ENCODE results near the gene OR13F1. TPM values are rescaled to one million over a fixed set of nuclear protein-coding genes. Genes with fewer than 3 reads are reported as not detected.

The OR13F1 gene
- polyA plus RNA-seq, 1 experiment = not detected

DNA sequence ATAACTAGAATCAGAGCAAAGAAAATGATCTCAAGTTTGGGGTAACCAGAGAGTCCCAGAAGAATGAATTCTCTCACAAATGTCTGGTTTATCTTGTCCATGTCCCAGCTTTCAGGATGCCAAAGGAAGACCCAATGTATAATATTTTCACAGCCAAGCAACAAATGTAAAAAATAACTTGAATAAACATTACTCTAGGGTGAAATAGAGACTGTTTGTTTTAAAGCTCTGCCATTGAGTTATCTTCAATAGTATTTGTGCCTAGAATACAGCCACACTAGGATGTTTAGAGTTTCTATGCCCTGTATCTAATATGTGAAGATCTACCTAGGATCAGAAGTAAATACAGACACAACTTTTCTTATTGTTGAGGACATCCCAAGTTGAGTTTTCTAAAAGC lies 23.0 kb downstream of the OR13F1 start, which contains the start of gene OR13C4:
Gene OR13C4 (minus strand): TSS at position 101 of the 400 bp plus-strand sequence. CDS start 0 bp downstream, at position 101.
- ChIA-PET CTCF (no interaction called here), POLR2A (no interaction called here)
- Histone ChIP-seq H3K27me3 (ENCODE audit: control insufficient read depth, insufficient read depth, low read length) (no peaks in the 10 kb centered on the region), H3K36me3 (ENCODE audit: control insufficient read depth, insufficient read depth, low read length) (no peaks in the 10 kb centered on the region), H3K4me3 (ENCODE audit: low read depth, low read length) (no peak within 1 kb of the TSS)
- TF ChIP-seq, protein P1, sequence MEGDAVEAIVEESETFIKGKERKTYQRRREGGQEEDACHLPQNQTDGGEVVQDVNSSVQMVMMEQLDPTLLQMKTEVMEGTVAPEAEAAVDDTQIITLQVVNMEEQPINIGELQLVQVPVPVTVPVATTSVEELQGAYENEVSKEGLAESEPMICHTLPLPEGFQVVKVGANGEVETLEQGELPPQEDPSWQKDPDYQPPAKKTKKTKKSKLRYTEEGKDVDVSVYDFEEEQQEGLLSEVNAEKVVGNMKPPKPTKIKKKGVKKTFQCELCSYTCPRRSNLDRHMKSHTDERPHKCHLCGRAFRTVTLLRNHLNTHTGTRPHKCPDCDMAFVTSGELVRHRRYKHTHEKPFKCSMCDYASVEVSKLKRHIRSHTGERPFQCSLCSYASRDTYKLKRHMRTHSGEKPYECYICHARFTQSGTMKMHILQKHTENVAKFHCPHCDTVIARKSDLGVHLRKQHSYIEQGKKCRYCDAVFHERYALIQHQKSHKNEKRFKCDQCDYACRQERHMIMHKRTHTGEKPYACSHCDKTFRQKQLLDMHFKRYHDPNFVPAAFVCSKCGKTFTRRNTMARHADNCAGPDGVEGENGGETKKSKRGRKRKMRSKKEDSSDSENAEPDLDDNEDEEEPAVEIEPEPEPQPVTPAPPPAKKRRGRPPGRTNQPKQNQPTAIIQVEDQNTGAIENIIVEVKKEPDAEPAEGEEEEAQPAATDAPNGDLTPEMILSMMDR (IDR thresholded peaks at IDR 0.05; ENCODE audit: insufficient read depth, low read depth, low read length) = no peak
- no peak for DNase-seq (ENCODE audit: low read depth)

DNA sequence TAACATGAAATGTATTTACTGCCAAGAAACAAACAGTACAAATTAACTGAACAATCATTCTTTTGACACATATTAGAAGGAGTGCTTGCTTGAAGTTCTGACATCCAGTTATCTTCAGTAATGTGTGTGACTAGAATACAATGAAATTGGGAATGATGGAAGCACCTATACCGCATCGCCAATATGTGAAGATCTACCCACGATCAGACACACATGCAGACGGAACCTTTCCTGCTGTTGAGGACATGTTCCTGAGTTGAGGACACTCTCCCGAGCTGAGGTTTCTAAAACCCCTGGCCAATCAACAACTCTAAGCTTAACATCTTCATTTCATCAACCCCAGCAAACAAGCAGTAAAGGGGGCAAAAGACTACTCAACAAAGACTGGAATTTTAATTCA lies 32.7 kb downstream of the OR13F1 start, which contains the start of gene OR13C3:
Gene OR13C3 (minus strand): TSS at position 101 of the 400 bp plus-strand sequence. CDS start 133 bp downstream, outside the sequence.
- Histone ChIP-seq H3K27me3 (ENCODE audit: control insufficient read depth, insufficient read depth, low read length) (no peaks in the 10 kb centered on the region), H3K4me3 (ENCODE audit: low read depth, low read length) (no peak within 1 kb of the TSS), H3K36me3 (ENCODE audit: control insufficient read depth, insufficient read depth, low read length) (no peaks in the 10 kb centered on the region)
- ChIA-PET POLR2A (no interaction called here), CTCF (no interaction called here)
- no peak for DNase-seq (ENCODE audit: low read depth)
- TF ChIP-seq, protein P1 (IDR thresholded peaks at IDR 0.05; ENCODE audit: insufficient read depth, low read depth, low read length) = no peak

DNA sequence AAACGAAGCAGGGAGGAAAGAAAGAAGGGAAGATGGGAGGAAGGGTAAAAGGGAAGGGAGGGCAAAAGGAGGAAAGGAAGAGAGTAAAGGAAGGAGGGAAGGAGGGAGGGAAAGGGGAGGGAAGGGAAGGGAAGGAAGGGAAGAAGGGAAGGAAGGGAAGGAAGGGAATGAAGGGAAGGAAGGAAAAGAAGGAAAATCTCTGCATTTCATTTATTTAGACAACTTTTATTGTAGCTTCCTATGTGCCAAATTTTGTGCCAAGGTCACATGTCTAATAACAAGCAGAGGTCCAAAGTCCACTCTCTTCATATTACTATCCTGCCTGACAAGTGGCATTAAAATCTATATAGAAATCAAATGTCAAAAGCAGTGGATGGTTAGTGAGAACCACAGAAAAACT lies 35.2 kb downstream of the OR13F1 start:
- TF ChIP-seq, protein P1 (IDR thresholded peaks at IDR 0.05; ENCODE audit: insufficient read depth, low read depth, low read length) = no peak
- ChIA-PET POLR2A (no interaction called here), CTCF (interaction anchor here (0.7 to 1.0 kb wide), 2 partner anchors 25 to 205 kb away, joined by 3 read pairs; no protein-coding TSS in a partner anchor)
- DNase-seq (ENCODE audit: low read depth) = no peak
- Histone ChIP-seq H3K36me3 (ENCODE audit: control insufficient read depth, insufficient read depth, low read length) (no peaks in the 10 kb centered on the region), H3K27me3 (ENCODE audit: control insufficient read depth, insufficient read depth, low read length) (no peaks in the 10 kb centered on the region), H3K4me3 (ENCODE audit: low read depth, low read length) (no peak overlapping the region)

DNA sequence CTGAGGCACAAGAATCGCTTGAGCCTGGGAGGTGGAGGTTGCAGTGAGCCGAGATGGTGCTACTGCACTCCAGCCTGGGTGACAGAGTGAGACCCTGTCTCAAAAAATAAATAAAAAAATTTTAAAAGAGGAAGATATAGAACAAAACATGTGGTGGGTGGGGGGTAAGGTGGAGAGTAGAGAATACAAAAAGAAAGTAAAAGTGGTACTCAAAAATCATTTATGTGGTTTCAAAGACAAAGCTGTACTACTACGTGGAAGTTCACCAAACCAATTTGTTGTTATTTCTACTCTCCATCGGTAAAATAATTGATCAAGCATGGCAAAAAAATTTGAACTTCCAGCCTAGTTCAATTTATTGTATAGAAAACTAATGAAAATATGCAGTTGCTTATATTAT lies 40.6 kb downstream of the OR13F1 start:
- Histone ChIP-seq H3K4me3 (ENCODE audit: low read depth, low read length) (no peak overlapping the region), H3K36me3 (ENCODE audit: control insufficient read depth, insufficient read depth, low read length) (no peaks in the 10 kb centered on the region), H3K27me3 (ENCODE audit: control insufficient read depth, insufficient read depth, low read length) (no peaks in the 10 kb centered on the region)
- POLR2A ChIA-PET = no interaction called here
- CTCF ChIA-PET = no interaction called here
- TF ChIP-seq, protein P1 (IDR thresholded peaks at IDR 0.05; ENCODE audit: insufficient read depth, low read depth, low read length) = no peak
- DNase-seq (ENCODE audit: low read depth) = no peak

DNA sequence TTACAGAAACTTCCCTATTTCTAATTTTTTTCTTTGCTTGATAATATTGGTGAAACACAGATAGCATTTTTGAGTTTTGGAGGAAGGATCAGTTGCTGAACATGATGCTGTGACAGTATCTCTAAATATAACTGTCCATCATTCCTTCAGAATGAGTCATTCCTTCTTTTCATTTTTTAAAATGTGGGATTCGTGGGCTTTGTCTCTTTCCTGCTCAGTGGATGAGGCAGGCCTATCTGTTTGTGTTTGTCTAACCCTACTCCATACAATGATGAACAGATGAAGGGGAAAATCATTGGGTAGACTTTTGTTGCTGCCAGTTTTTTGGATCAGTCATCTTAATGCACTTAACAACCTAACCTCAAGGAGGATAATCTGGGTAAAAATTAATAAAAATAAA lies 49.2 kb downstream of the OR13F1 start:
- TF ChIP-seq, protein P1 (IDR thresholded peaks at IDR 0.05; ENCODE audit: insufficient read depth, low read depth, low read length) = no peak
- Histone ChIP-seq H3K27me3 (ENCODE audit: control insufficient read depth, insufficient read depth, low read length) (no peaks in the 10 kb centered on the region), H3K36me3 (ENCODE audit: control insufficient read depth, insufficient read depth, low read length) (no peaks in the 10 kb centered on the region), H3K4me3 (ENCODE audit: low read depth, low read length) (no peak overlapping the region)
- POLR2A ChIA-PET = no interaction called here
- CTCF ChIA-PET = no interaction called here
- DNase-seq (ENCODE audit: low read depth) = no peak

Other genes with a start within 250 kb of the OR13F1 start
- not detected in 2 replicates for gene OR13C4, start 22.9 kb downstream of the OR13F1 start, polyA plus RNA-seq (2011; rRNA removed)
- not detected in 2 replicates for gene OR13C3, start 32.6 kb downstream of the OR13F1 start, polyA plus RNA-seq (2011; rRNA removed)
- gene OR13C8, start 64.9 kb downstream of the OR13F1 start, polyA plus RNA-seq (2011; rRNA removed) = not detected in 2 replicates
- gene OR13C5, start 95.2 kb downstream of the OR13F1 start, polyA plus RNA-seq (2011; rRNA removed) = not detected in 2 replicates
- not detected in 2 replicates for gene OR13C2, start 101.4 kb downstream of the OR13F1 start, polyA plus RNA-seq (2011; rRNA removed)
- gene OR13C9, start 113.9 kb downstream of the OR13F1 start, polyA plus RNA-seq (2011; rRNA removed) = not detected in 2 replicates
- gene OR13D1, start 190.3 kb downstream of the OR13F1 start, polyA plus RNA-seq (2011; rRNA removed) = not detected in 2 replicates
- 40.6 and 62.8 TPM in 2 replicates for gene NIPSNAP3A, start 243.4 kb downstream of the OR13F1 start, polyA plus RNA-seq (2011; rRNA removed)